Inflammatory macrophage (primary cell): ENCODE results near the gene KLHL9.
A peak's percentile ranks its signal among the peaks of the same experiment; 100 is the strongest.
"Not testable (repeated sequence)": the region's sequence is repeated elsewhere in the genome, so short reads cannot be mapped to it uniquely, and the experiment has no call there.

ENCODE experiments used
- DNase-seq, 2 donors: peaks; one replicate each; pipeline ENCODE4 v3.0.0-alpha.2; 2020 to 2022
- total RNA-seq, 18 experiments: gene quantifications; one replicate each; lab custom pipeline; 2026; ENCODE audit warnings: mixed read lengths in 6 of 18, inconsistent platforms in 2 of 18; lab: John Stamatoyannopoulos, UW

KLHL9 gene
- total RNA-seq: 44.0 to 95.3 (median 71.2) reads per million in 18 experiments

DNA sequence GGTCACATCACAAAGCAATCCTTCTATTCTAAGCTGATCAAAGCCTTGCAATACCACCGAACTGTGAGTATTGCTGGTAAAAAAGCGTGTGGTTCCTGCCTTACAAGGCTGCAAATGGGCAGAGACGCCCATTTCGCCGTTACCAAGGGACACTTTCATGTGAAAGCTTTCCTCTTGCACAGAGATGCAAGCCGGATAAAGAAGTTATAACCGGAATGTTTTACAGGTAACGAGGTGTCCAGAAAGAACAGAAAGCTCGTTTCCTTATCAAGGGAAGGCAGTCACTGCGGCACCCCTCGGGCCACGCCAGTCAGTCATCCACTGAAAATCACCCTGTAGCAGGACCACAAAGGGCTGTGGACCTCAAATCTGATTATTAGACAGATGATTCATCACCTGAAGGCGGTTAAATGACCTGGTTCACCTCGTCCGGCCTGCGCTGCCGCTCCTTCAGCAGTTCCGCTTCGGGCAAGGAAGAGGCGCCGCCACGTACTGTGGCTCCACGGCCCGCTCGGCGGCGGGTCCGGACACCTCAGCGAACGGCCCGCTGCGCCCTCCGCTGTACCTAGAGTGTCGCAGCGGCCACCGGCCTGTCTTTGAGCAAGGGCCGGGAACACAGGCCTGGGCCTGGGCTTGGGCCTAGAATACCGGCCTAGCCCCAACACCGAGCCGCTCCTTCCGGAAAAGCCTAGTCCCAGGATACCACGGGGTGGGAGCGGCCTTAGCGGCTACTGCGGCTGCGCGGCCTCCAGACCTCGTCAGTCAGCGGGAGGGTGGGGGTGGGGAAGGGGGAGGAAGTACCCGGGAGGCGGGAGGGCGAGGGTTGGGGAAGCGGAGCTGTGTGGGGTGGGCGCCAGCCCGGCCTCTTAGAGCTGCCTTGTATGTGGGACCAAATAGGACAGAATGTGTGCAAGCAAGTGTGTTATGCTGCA lies at the start of gene KLHL9:
TSS of gene KLHL9 (minus strand) at position 704 of the 932 bp plus-strand sequence. CDS start at position 159, 545 bp downstream.
- DNase-seq: peak; percentile 92 to 95

DNA sequence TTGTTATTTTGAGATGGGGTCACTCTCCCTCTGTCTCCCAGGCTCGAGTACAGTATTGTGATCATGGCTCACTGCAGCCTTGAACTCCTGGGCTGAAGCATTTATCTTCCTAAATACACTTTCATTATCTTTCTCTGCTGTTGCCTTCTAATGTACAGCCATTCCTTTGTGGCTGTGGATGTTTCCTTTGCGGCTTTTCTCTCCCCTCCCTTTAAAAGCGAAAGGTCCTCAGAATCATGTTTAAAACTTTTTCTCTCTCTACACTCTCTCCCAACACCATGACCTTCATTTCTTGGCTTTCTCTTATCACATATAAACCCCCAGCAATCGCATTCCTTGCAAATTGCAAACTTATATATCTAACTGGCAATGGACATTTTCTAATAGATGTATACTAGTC lies 48.4 kb upstream of the KLHL9 start:
- no peak for DNase-seq

DNA sequence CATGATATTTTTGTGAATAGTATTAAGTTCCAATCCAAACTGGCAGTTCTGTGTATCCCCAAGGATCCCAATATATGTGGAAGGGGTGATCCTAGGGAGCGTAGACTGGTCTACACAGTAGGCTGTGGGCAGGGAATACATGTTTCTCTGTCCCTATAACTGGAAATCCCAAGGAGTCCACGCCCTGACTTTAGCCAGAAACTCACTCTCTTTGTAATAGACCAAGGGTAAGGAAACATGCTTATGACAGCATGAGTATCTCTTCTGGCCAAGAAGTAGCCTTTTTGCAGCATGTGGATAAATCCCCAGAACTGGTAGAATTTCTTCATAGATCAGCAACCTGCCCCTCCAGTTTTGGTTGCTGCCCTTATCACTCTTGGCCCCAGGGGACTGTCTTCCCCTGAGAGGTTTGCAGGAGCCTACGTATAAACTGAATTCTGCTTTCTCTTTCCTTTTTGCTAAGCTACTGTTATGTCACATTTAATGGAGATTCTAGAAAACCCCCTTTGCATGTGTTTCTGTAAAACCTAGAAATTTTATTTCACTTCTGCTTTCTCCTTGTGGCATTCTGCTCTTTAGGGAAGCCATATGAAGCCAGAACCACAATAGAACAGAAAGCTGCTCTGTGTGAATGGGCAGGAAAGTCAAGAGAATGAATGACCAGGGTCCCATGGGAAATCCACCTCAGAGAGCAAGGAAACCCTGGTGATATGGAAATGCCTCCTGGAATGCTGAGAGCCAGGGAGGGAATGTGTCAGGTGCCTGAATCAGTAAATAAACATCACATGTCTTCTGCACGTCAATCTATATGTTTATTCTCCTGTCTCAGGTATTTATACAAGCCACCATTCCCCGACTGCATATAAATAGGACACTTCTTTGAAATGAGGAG lies 46.5 kb upstream of the KLHL9 start:
- DNase-seq: peak; percentile 52 to 86

DNA sequence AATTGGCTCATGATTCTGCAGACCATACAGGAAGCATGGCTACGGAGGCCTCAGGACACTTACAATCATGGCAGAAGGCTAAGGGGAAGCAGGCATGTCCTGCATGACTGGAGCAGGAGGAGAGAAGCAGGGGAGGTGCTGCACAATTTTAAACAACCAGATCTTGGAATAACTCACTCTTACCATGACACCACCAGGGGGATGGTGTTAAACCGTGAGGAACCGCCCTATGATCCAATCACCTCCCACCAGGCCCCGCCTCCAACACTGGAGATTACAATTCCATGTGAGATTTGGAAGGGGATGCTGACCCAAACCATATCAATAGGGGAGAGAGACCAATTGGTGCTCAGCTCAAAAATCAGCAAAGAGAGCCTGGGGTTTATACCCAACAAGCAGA lies 36.3 kb upstream of the KLHL9 start:
- not testable (repeated sequence) for DNase-seq

DNA sequence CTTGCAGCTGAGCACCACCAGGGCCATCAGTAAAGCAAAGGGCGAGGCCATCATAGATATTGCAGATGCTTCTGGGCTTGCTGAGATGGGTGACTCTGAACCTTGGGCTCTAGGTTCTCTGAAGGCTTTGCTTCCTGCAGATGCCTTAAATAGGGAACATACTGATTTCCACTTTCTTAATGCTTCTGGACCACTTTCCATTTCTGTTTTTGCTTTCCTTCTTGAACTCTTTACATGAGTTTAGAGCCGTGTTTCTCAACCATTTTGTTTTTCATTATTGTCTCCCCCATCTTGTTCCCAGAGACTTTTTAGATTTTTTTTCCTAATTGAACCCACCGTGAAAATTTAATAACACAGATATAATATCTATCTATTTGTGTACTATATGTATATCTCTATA lies 32.8 kb upstream of the KLHL9 start, which contains the start of gene IFNA13:
TSS of gene IFNA13 (minus strand) at position 101 of the 400 bp plus-strand sequence. CDS start at position 54, 47 bp downstream.
- no peak for DNase-seq

DNA sequence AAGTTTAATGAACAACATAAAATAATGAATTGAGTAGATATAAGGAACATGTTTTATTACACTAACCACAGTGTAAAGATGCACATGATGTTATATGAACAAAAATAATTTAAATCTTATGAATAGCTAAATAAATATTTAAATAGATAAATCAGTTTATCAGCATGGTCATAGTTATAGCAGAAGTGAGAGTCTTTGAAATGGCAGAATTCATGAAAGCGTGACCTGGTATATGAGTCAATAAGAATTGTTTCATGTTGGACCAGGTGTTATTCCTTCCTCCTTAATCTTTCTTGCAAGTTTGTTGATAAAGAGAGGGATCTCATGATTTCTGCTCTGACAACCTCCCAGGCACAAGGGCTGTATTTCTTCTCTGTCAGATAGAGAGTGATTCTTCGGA lies 32.0 kb upstream of the KLHL9 start:
- DNase-seq: not testable (repeated sequence)

- no peak for DNase-seq
Measured at GRCh38 chr9:21362287-21362686, 27.1 kb upstream of the KLHL9 start.

DNA sequence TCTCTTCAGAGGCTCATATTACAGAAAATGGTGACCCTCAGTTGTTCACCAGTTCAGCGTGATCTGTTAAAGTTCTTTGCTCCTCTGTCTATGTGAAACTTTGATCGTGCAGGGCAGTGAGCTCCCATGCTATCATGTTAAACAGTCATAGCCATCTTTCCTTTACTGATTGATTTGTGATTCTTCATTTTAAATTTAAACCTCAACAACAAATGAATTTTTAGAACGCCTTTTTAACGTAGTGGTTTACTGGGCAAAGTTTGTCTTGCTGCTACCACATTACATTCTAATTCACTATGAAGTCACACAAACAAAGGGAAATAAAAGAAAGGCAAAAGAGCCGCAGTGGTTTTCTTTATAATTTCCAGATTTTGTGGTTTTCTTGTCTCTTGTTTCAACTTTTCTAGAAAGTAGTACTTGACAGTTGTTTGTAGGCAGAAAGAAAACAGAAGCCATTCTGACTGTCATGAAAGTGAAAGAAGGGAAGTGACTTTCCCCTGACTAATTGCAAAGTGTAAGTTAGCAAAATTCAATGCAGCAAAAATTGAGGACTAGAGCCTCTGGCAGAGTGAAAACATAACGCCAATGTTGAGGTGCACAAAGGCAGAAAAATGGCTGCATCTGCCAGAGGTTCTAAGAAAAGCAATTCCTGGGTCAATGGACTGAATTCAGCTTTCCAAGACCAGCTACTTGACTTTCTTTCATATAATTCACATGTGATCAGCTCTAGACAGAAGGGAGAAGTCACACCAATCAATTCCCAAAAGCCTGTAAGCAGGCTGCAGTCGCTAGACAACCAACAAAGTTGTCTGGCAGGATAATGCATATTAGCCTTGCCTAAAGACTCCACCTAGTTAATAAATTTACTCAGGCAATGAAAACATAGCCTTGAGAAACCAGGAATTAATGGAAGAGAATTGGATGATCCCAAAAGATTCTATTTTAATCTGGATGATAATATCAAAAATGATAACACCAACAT lies 22.6 kb upstream of the KLHL9 start:
- DNase-seq: peak; percentile 28 to 42

GRCh38 chr9:21350787-21351186 lies 15.6 kb upstream of the KLHL9 start, which contains the start of gene IFNA6:
IFNA6 (minus strand) TSS chr9:21350887; CDS start chr9:21350887, 0 bp downstream.
- DNase-seq: no peak

- DNase-seq: no peak
Measured at GRCh38 chr9:21348430-21348970, 13.3 kb upstream of the KLHL9 start.

DNA sequence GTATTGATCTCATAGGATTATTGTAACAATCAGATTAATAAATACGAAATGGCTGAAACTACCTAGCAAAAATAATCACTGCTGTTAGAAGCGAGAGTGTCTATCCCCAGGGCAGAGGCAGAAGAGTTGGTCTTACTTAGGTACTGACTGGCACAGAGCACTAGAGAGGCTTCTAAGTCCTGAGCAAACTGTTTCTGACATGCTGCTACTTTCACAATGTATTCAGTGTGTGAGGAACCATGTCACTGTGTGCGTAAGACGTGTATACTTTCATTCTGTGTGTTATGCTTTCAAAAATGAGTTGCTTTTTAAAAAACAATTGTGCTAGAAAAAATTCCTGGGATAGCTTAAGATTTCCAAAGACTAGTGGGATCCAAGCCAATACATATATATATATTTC lies 5.5 kb upstream of the KLHL9 start:
- no peak for DNase-seq

GRCh38 chr9:21336457-21336856 lies 1.3 kb upstream of the KLHL9 start:
- DNase-seq: no peak

GRCh38 chr9:21333226-21333625 lies 2.0 kb downstream of the KLHL9 start:
- no peak for DNase-seq

DNA sequence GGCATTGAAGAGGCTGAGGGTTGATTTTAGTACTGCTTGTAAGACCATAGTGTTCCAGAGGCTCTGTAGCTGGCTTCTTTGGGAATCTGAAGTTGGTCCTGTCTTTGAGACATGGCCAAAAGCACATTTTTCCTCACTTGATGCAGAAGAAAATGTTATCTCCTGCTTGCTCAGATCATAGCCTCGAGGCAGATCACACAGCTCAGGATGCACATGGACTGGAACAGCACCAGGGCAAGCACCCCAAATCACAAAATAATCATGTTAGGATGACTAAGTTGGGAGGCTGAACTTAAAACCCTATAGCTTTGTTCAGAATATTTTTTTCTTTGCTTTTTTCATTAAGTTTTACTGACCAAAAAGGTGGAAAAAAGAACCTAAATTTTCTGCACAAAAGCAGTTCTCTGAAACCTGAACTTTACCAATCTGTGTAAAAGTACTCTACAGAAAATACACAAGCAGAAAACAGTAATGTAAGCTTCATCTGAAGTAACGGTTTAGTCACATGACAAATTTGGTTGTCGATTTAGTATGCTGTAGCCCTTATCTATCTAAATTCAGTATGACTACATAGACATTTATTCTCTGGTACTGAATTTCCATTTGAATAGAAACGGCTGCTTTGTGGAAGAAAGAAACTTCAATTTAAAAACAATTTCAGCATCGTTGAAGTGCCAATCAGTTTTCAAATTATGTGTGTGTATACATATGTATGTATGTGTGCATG lies 3.4 kb downstream of the KLHL9 start:
- DNase-seq: no peak

DNA sequence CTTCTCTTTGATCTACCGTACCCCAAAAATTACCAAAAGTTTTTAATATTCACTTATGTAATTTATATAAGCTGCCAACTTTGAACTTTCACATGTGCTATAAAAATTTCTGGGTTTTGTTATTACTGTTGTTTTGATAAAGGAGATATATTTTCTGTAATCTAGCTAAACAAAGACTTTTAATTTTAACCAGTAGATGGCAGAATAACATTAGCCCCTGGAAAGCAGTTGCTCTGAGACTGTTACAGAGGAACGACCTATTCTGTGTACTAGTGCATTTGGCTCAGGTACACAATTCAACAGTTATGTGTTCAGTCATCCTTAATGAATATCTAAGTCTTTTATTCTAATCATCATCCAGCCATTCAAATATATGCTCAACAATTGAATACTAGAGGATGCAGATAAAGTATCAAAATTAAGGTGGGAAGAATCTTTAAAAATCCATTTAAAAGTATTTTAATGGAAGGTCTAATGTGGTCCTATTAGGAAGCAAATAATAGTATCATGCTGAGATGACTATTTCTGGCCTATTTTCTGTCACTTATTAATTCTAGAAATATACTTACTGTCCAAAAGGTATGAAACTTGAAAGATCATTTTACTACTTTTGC lies 8.6 kb downstream of the KLHL9 start:
- DNase-seq: peak; percentile 28 to 72

- peak; percentile 41 to 52 for DNase-seq
Measured at GRCh38 chr9:21324047-21324446, 11.2 kb downstream of the KLHL9 start.

DNA sequence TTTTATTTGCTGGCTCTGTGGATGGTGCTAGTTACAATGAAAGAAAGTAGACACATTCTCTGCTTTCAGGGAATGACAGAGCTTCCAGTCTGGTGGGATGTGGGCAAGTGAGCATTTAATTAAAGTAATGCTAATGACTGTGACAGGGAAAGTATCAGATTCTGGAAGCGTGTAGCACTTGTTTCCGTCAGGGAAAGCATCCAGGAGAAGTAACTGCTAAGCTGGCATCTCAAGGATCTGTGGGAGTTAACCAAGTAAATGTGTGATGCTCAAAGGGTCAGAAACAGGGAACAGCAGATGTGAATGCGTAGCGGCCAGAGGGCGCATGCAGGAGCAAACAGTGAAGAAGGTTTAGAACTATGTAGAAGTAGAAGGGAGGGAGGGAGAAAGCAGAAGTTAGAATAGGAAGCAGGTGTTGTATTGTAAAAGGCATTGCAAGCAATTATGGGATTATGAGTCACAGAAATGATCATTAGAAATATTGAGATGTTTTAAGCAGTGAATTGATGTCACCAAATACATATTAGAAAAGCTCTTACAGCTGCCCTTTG lies 12.2 kb downstream of the KLHL9 start:
- DNase-seq: no peak

GRCh38 chr9:21320465-21320864 lies 14.7 kb downstream of the KLHL9 start:
- no peak for DNase-seq

DNA sequence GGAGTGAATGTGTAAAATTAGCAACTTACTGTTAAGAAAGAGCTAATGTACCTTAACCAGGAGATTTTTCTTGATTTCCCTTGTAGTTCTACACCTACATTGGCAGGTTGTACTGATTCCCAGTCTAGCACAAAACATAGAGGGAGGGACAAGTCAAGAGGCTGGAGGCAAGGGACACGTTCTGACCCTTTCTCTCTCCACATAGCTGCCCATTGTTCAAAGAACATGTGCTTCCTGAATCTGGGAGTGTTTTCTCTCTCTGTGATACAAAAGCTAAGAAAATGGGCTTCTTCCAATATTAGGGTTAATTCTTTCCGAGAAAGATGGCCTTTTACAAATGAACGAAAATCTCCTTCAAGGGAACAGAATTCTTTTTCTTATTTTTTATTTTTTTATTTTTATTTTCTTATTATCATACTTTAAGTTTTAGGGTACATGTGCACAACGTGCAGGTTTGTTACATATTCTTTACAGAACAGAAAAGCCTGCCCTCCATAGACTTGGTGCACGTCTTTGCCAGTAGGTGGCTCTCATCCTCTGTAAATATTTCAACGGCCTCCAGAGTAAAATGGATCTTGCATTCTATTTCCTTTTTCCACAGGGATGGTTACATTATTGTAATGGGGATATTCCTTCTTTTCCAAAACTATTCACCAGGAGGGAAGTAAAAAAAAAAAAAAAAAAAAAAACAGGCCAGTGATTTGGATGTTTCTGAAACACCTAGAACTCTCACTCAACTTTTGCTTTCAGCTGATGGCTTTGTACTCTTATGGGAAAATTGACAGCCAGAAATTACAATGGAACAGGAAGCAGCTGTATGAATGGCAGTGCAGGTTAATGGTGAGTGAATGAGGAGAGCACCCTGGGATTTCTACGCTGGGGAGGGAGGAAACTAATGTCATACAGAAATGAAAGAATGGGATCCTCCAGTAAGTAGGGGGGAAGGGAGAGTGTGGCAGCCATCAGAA lies 17.0 kb downstream of the KLHL9 start:
- peak; percentile 42 to 49 for DNase-seq
